Stimulated activated CD8-positive, alpha-beta memory T cell treated with anti-CD3 and anti-CD28 coated beads, Interleukin-4, amount 100 ng/mL, for 4 hours (primary cell): Measurements from ENCODE around the gene UMODL1.

ENCODE experiments used
- DNase-seq, 2 donors: peaks; one replicate each; pipeline ENCODE4 v3.0.0-alpha.2; 2020; ENCODE audit warnings: low read depth in 2 of 2, low spot score in 1 of 2

Gene UMODL1

GRCh38 chr21:42079939-42080787 lies 9.0 kb downstream of the UMODL1 start:
- DNase-seq = no peak

DNA sequence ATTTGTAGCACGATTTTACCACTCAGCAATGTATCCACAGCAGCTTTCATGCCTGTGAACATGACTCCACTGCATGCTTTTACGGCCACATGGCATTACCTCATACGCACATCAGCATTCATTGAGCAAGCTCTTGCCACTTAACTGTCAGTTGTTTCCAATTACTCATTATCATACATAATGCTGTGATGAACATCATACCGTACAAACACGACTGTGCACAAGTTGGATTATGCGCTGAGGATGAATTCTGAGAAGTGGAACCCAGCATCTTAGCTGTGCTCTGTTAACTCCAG lies 9.6 kb downstream of the UMODL1 start:
- no peak for DNase-seq

DNA sequence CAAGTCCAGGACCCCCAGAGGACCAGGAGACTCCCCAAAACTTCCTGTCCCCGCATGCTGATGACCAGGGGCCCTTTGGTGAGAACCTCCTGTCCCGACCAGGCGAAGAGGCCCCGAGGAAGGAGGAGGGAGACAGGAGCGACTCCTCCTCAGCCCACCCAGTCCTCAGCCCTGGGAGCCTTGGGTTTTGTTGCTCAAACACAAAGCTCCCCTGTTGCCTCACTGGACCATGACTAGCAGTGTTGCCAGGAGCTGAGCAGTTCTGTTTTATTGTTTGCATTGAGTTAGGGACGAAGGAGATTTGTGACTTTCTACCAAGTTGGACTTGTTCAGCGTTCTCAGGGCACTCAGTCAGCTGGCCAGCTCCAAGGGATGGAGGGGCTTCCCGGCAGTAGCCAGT lies 10.0 kb downstream of the UMODL1 start:
- no peak for DNase-seq

DNA sequence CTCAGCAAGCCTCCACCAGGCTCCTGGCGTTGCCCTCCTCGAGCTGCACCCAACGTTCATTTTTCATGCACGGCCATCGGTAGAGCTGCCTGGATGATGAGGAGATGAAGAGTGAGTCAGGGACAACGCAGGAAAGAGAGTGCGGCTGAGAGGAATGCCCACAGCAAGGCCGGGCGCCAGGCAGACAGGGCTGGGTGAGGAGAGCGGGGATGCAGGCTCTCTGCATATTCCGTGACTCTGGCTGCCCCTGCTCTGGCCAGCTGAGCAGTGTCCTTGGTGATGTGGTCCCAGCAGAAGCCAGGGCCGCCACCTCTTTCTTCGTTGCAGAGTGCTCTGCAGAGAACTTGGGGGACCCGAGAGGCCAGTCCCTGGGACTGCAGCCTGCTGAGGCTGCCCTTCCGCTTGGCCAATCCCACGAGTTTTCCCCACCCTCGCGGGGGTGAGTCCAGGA lies 10.8 kb downstream of the UMODL1 start:
- DNase-seq = no peak

GRCh38 chr21:42082501-42083360 lies 11.6 kb downstream of the UMODL1 start:
- no peak for DNase-seq

GRCh38 chr21:42083361-42083690 lies 12.2 kb downstream of the UMODL1 start:
- DNase-seq = no peak

DNA sequence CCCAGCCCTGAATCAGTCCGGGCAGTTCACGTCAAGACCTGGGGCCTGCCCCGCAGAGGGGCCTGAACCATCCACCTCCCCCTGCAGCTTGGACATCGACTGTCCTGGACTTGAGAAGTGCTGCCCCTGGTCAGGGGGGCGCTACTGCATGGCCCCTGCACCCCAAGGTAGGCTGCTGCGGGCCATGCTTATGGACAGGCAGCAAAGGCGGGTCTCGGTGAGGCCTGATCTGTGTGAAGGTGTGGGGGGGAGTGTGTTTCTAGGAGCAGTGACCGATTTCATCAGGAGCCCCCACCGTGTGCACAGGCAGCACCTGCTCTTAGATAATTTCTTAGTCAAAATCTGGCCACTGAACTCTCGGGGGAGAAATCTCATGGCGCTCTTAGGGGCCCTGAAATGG lies 13.0 kb downstream of the UMODL1 start:
- no peak for DNase-seq

GRCh38 chr21:42085246-42086077 lies 14.3 kb downstream of the UMODL1 start:
- no peak for DNase-seq

GRCh38 chr21:42086969-42087368 lies 15.9 kb downstream of the UMODL1 start:
- no peak for DNase-seq

GRCh38 chr21:42088148-42088547 lies 17.0 kb downstream of the UMODL1 start:
- DNase-seq = no peak

GRCh38 chr21:42088658-42089057 lies 17.5 kb downstream of the UMODL1 start:
- no peak for DNase-seq

- DNase-seq = no peak
These were observed 18.0 kb downstream of the UMODL1 start for GRCh38 chr21:42089093-42089631.

GRCh38 chr21:42089665-42090310 lies 18.7 kb downstream of the UMODL1 start:
- no peak for DNase-seq

- no peak for DNase-seq
These were observed 20.9 kb downstream of the UMODL1 start for GRCh38 chr21:42091899-42092508.

DNA sequence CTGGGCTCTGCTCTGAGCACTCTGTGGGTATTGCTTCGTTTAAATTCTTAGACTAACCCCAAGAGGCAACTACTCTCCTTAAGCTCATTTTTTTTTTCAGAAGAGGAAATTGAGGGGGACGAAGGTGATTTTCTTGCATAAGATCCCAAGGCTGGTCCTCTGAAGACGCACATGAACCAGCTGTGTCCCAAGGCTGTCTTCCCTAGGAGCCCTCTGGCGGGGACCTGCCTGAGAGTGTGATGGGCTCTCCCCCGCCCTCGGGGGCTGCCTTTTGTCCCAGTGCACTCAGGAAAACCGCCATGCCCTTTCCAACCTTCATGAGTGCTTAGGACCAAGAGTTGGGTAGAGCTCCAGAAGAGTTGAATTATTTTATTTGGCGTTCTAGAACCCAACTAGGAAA lies 21.7 kb downstream of the UMODL1 start:
- no peak for DNase-seq

DNA sequence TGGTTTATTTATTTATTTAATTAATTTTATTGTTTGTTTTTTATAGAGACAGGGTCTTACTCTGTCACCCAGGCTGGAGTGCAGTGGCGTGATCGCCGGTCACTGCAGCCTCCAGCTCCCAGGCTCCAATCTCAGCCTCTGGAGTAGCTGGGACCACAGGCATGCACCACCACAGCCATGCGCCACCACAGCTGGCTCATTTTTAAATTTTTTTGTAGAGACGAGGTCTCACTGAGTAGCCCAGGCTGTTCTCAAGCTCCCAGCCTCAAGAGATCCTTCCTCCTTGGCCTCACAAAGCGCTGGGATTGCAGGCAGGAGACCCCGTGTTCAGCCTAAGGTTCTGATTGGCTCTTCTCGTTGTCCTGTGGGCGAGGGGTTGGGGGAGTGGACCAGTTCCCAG lies 22.1 kb downstream of the UMODL1 start:
- no peak for DNase-seq

DNA sequence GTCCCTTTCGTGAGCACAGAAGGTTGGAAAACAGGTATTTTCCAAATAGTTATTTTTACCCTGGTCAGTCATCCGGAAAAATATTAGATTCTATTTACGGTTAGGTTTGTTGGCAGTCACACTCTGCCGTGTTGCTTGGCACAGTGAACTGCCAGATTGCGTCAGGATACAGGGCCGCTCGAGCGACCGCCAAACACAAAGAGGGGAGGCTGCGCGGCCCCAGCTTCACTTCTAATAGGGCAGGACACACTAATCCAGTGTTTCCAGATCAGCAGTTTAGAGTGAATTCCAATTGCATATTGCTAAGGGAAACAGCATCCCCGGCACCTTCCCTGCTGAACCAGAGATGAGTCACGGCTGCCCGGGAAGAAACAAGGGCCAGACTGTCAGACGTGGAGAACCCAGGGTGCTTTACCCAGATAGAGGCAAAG lies 22.9 kb downstream of the UMODL1 start:
- DNase-seq = no peak

DNA sequence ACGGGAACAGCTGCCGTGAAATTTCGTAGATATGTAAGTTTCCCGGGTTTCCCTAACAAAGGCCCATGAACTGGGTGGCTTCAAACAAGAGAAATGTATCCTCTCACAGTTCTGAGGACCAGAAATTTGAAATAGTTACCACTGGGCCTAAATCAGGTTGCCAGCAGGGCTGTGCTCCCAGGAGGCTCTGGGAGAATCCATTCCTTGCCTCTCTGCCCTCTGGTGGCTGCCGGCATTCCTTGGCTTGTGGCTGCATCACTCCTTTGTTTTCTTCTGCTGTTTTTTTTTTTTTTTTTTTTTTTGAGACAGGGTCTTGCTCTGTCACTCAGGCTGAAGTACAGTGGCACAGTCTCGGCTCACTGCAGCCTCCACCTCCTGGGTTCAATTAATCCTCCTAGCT lies 23.7 kb downstream of the UMODL1 start:
- DNase-seq = no peak

- DNase-seq = no peak
These were observed 24.5 kb downstream of the UMODL1 start for GRCh38 chr21:42095581-42095980.

- DNase-seq = no peak
These were observed 25.4 kb downstream of the UMODL1 start for GRCh38 chr21:42096566-42096965.
